SK-N-MC (cell line): ENCODE data around the gene LCP2.

Experiments used
- EZH2 ChIP-seq: fragments of 200-600 bp; sonication (generic); IDR thresholded peaks from one replicate; pipeline ENCODE4 v1.6.1; 2017; ENCODE audit warnings: antibody characterized with exemption
- POLR2AphosphoS5 ChIP-seq: IDR thresholded peaks from 2 replicates; pipeline ENCODE4 v1.6.1; 2012; ENCODE audit warnings: mild to moderate bottlenecking, low read depth, low read length, borderline replicate concordance

DNA sequence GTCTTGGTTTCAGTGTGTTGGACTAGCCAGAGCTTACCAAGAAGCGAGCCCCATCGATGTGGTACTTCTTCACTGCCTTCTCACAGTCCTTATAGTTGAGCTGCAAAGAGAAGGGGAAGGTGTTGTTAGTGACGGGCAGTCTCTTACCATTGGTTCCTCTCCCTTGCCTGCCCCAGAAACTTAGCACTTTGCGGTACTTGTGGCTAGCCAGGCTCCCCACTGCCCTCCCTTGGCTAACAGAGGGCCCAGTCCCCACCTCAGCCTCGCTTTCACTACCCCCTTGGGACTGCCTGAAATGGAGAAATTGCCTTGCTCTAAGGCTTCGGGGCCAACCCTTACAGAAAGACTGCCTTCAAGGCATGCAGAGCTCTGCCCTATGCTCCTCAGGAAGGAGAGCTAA, 4.3 kb downstream of the LCP2 start:
- no peak for TF ChIP-seq EZH2
- no peak for TF ChIP-seq POLR2AphosphoS5
